GM18873 (cell line): ENCODE data around the gene PAGE2.
"Not testable (repeated sequence)": the region's sequence is repeated elsewhere in the genome, so short reads cannot be mapped to it uniquely, and the experiment has no call there.

Experiments
- ATAC-seq: cut with Tn5 transposase; IDR thresholded peaks from one replicate; pipeline ENCODE4 v1.9.1; 2021; ENCODE audit warnings: mild to moderate bottlenecking, moderate library complexity, moderate number of reproducible peaks; ENCODE audit not compliant: unreplicated experiment, low FRiP score

Gene PAGE2

DNA sequence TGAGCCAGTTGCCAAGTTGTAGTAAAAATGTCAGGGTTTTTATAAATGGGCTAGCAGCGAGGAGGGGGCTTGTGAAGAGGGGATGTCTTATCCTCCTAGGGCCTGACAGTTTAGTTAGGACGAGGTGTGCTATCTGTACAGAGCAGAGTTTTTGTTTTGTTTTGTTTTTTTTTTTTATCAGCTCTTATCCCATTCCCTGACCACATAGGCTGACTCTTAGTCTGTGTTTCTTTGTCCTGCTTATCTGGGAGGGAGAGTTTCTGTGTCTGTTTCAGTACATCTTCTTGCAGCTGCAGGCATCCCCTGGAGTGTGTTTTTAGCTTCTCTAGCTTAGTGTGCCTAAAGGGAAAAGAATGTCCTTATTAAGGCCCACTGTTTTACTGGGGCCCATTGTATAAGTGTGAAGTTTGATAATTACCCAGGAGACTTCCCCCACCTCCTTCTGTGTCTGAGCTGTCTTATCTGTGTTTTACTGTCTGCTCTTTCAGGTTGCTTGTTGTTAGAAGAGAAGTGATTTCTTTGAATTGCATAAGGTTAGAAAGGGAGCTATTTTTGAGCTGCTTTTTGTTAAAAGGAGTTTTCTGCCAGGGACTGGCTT lies 32.0 kb downstream of the PAGE2 start:
- ATAC-seq = no peak

DNA sequence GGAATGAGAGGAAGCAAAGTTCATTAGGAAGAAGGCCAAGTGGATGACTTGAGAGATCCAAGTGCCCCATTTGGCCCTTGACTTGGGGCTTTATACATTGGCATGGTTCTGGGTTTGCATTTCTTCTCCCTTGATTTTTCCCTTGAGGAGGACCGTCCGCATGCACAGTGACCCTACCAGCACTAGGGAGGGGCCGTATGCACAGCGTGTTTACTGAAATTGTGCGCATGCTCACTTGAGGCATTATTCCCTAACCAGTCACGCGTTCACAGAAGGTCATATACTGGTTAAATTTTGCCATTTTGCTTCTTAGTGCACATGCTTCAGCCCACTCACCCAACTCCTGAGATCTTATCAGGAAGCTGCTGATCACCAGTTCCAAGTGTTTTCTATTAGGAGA lies 35.1 kb downstream of the PAGE2 start:
- no peak for ATAC-seq

DNA sequence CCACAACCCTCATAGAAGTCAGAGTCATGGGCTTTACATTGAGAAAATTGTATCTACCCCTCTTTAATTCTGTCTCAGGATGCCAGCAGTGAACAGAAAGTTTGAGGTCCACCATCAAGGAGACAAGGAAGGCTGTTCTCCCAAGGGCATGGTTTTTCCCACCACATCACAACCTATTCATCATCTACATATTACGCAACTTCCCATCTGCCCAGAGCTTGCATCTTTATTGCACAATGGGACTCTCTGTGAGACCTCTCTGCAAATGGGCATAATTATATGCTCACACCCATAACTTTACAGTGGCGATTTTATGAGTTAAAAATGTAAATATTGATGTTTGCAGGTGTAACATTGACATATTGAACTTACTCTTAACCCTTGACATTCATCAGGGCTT lies 38.9 kb downstream of the PAGE2 start:
- no peak for ATAC-seq

DNA sequence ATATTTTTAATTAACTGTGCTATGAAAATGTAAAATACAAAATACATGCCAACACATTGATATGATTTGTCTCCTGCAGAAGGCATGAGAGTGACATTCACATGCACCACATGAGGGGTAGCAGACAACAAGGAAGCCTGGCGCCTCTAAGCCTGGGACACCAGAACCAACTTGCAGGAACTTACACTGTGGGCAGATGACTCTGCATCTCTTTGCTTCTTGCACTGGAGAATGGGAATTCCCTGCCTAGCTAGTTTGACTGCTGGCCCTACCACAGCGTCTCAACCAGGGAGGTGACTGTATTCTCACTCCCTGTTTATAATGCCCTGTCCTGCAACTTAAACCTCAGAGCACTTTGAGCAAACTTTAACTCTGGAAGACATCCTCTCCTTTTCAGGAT lies 40.5 kb downstream of the PAGE2 start:
- no peak for ATAC-seq

DNA sequence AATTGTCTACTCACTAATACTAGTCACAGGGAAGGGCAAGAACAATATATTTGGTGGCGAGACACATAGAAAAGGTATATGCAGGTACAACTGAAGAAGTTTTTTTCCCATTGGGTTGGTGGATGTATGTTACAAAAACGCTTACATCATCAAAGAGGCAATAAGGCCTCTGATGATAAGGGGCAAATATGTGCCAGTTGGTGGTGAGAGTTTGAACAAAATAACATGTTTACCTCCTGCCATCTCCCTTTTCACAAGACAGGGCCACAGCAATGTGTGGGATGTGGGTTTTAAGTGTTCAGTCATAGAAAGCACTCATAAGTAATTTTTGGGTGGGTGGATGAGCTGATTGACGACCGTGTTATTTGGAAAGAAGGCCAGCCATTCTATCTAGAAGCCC lies 41.7 kb downstream of the PAGE2 start:
- ATAC-seq = no peak

DNA sequence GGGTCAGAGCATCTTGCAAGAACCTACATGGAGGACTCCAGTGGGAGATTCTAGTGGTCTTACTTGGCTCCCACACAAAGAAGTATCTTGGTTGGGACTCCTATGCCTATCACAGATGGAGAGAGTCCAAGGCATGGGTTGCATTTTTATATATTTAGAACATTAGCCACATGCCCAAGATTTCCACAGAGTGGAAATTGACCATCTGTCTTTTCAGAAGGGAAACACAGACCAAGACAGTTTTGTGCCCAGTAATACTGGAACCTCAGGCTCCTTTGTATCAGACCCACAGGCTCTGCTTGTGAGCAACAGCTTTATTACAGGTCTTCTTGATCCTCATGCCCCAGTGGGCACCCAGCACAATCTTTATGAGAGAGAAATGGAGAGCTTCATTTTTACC lies 43.6 kb downstream of the PAGE2 start:
- no peak for ATAC-seq

DNA sequence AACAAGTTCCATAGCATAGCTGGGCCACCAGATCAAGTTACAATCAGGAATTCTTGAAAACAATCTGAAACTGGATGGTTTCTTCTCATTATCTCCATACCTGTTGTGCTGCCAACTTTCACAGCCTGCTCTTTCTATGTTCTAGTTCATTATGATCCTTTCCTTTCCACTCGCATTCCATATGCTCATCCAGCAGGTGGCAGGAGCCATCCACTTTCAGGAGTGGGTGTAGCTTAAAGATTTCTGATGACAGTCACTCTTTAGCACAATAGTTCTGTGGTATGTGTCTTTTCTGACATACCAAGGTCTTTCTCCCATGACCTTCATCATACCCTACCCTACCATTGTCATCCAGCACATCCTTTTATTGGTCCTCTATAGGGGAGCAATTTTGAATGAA lies 46.4 kb downstream of the PAGE2 start:
- ATAC-seq = no peak

DNA sequence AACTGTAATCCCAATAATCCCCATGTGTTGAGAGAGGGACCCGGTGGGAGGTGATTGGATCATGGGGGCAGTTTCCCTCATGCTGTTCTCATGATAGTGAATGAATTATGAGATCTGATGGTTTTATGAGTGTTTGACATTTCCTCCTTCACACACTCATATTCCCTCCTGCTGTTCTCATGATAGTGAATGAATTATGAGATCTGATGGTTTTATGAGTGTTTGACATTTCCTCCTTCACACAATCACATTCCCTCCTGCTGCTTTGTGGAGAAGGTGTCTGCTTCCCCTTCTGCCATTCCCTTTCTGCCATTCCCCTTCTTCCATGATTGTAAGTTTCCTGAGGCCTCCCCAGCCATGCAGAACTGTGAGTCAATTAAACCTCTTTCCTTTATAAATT lies 52.0 kb downstream of the PAGE2 start:
- ATAC-seq = not testable (repeated sequence)
